Trophoblast cell (in vitro differentiated cells and primary cell): ENCODE data around the gene ASNS.

ENCODE experiments used
- DNase-seq, 2 donors: peaks; one replicate each; pipeline ENCODE4 v3.0.0-alpha.2; 2016
- H2AFZ ChIP-seq: 2 replicates; pipeline ENCODE4 v1.6.1; 2013; ENCODE audit warnings: low read length, moderate library complexity, mild to moderate bottlenecking; ENCODE audit not compliant: insufficient read depth, poor library complexity
- H2AK5ac ChIP-seq: 2 replicates; pipeline ENCODE4 v1.6.1; 2013; ENCODE audit warnings: mild to moderate bottlenecking, low read length
- H2BK120ac ChIP-seq: 2 replicates; pipeline ENCODE4 v1.6.1; 2013; ENCODE audit warnings: low read length, mild to moderate bottlenecking, moderate library complexity; ENCODE audit not compliant: insufficient read depth, poor library complexity
- H2BK12ac ChIP-seq: 2 replicates; pipeline ENCODE4 v1.6.1; 2013; ENCODE audit warnings: mild to moderate bottlenecking, low read length, moderate library complexity
- H2BK5ac ChIP-seq: 2 replicates; pipeline ENCODE4 v1.6.1; 2013; ENCODE audit warnings: low read length, low read depth, moderate library complexity, mild to moderate bottlenecking; ENCODE audit not compliant: poor library complexity
- H3K14ac ChIP-seq: 2 replicates; pipeline ENCODE4 v1.6.1; 2013; ENCODE audit warnings: mild to moderate bottlenecking, low read length
- H3K18ac ChIP-seq: 2 replicates; pipeline ENCODE4 v1.6.1; 2013; ENCODE audit warnings: mild to moderate bottlenecking, low read length
- H3K23ac ChIP-seq: 2 replicates; pipeline ENCODE4 v1.6.1; 2013; ENCODE audit warnings: low read length
- H3K27ac ChIP-seq: 2 replicates; pipeline ENCODE4 v1.5.1; 2013; ENCODE audit warnings: low read depth, mild to moderate bottlenecking, inconsistent platforms, low read length, moderate library complexity
- H3K27me3 ChIP-seq: 2 replicates; pipeline ENCODE4 v1.6.1; 2013; ENCODE audit warnings: inconsistent platforms, mild to moderate bottlenecking, low read length, moderate library complexity; ENCODE audit not compliant: insufficient read depth
- H3K36me3 ChIP-seq, 2 experiments: 1 replicate in 1 of 2; 2 replicates in 1 of 2; pipeline ENCODE4 v1.6.1; 2013; ENCODE audit warnings: low read length in 2 of 2, mild to moderate bottlenecking in 2 of 2, moderate library complexity in 1 of 2; ENCODE audit not compliant: insufficient read depth in 2 of 2, control insufficient read depth in 1 of 2
- H3K4ac ChIP-seq: 2 replicates; pipeline ENCODE4 v1.6.1; 2013; ENCODE audit warnings: low read depth, mild to moderate bottlenecking, low read length, moderate library complexity
- H3K4me1 ChIP-seq, 2 experiments: 1 replicate in 1 of 2; 2 replicates in 1 of 2; pipeline ENCODE4 v1.6.1; 2013; ENCODE audit warnings: low read length in 2 of 2, mild to moderate bottlenecking in 2 of 2, moderate library complexity in 1 of 2; ENCODE audit not compliant: insufficient read depth in 2 of 2, control insufficient read depth in 1 of 2
- H3K4me2 ChIP-seq: 2 replicates; pipeline ENCODE4 v1.6.1; 2013; ENCODE audit warnings: inconsistent platforms, mild to moderate bottlenecking, low read length, moderate library complexity
- H3K4me3 ChIP-seq: 2 replicates; pipeline ENCODE4 v1.5.1; 2013; ENCODE audit warnings: mild to moderate bottlenecking, low read depth, low read length, inconsistent platforms
- H3K79me1 ChIP-seq: one replicate; pipeline ENCODE4 v1.6.1; 2013; ENCODE audit warnings: low read length
- H3K79me2 ChIP-seq: 2 replicates; pipeline ENCODE4 v1.6.1; 2013; ENCODE audit warnings: low read length, mild to moderate bottlenecking; ENCODE audit not compliant: control insufficient read depth, insufficient read depth, poor library complexity
- H3K9ac ChIP-seq: 2 replicates; pipeline ENCODE4 v1.6.1; 2013; ENCODE audit warnings: mild to moderate bottlenecking, low read length
- H3K9me3 ChIP-seq: 2 replicates; pipeline ENCODE4 v1.6.1; 2013; ENCODE audit warnings: low read depth, mild to moderate bottlenecking, control low read depth, inconsistent platforms, low read length; ENCODE audit not compliant: insufficient read depth
- H4K12ac ChIP-seq: 2 replicates; pipeline ENCODE4 v1.6.1; 2013; ENCODE audit warnings: low read depth, mild to moderate bottlenecking, low read length, moderate library complexity
- H4K8ac ChIP-seq: 2 replicates; pipeline ENCODE4 v1.6.1; 2013; ENCODE audit warnings: low read depth, mild to moderate bottlenecking, low read length, moderate library complexity
- H4K91ac ChIP-seq: one replicate; pipeline ENCODE4 v1.6.1; 2013; ENCODE audit warnings: low read depth, mild to moderate bottlenecking, low read length, moderate library complexity
- WGBS: extraction: QIAGEN DNeasy Blood & Tissue Kit; methylation state at CpG from one replicate; pipeline ENCODE4 v1.1.7; 2013; ENCODE audit warnings: missing lambda C conversion rate; ENCODE audit not compliant: insufficient read length, insufficient coverage; ENCODE audit errors: extremely low coverage; 5-methylcytosine and 5-hydroxymethylcytosine counted together

Gene ASNS

GRCh38 chr7:97865104-97865503 lies 7.1 kb downstream of the ASNS start:
- no peaks in the 10 kb centered on the region for H3K9me3 ChIP-seq
- no peak overlapping the region for H2BK12ac ChIP-seq
- H2BK120ac ChIP-seq, result no peak overlapping the region
- no peaks in the 10 kb centered on the region for H3K79me1 ChIP-seq
- no peak overlapping the region for H4K8ac ChIP-seq
- no peak overlapping the region for H4K12ac ChIP-seq
- no peak overlapping the region for H3K18ac ChIP-seq
- no peak overlapping the region for H3K9ac ChIP-seq
- H3K79me2 ChIP-seq, result no peaks in the 10 kb centered on the region
- H3K27ac ChIP-seq, result no peak overlapping the region
- no peak overlapping the region for H3K4ac ChIP-seq
- DNase-seq, result no peak
- H4K91ac ChIP-seq, result no peak overlapping the region
- H3K23ac ChIP-seq, result no peak overlapping the region
- WGBS, result no CpG with 5 or more reads among the region's 3 CpGs
- no peak overlapping the region for H3K4me2 ChIP-seq
- H3K36me3 ChIP-seq, result no peaks in the 10 kb centered on the region
- H2AK5ac ChIP-seq, result no peak overlapping the region
- H3K4me1 ChIP-seq, result no peaks in the 10 kb centered on the region
- no peak overlapping the region for H2AFZ ChIP-seq
- H3K27me3 ChIP-seq, result no peaks in the 10 kb centered on the region
- no peak overlapping the region for H2BK5ac ChIP-seq
- H3K14ac ChIP-seq, result no peak overlapping the region
- H3K4me3 ChIP-seq, result no peak overlapping the region

- no peak overlapping the region for H2AFZ ChIP-seq
- no peak overlapping the region for H4K8ac ChIP-seq
- H3K4me1 ChIP-seq, result no peaks in the 10 kb centered on the region
- no peak overlapping the region for H3K4ac ChIP-seq
- no CpG with 5 or more reads among the region's 4 CpGs for WGBS
- H2BK120ac ChIP-seq, result no peak overlapping the region
- no peak overlapping the region for H3K4me2 ChIP-seq
- no peak overlapping the region for H3K9ac ChIP-seq
- H2BK12ac ChIP-seq, result no peak overlapping the region
- no peak overlapping the region for H3K27ac ChIP-seq
- DNase-seq, result no peak
- no peak overlapping the region for H2BK5ac ChIP-seq
- H3K18ac ChIP-seq, result no peak overlapping the region
- no peaks in the 10 kb centered on the region for H3K79me2 ChIP-seq
- H3K23ac ChIP-seq, result no peak overlapping the region
- peaks cover 0 to 2% of the 10 kb centered on the region in 2 experiments for H3K36me3 ChIP-seq
- no peak overlapping the region for H2AK5ac ChIP-seq
- H3K14ac ChIP-seq, result no peak overlapping the region
- H4K12ac ChIP-seq, result no peak overlapping the region
- no peaks in the 10 kb centered on the region for H3K27me3 ChIP-seq
- H3K4me3 ChIP-seq, result no peak overlapping the region
- H3K79me1 ChIP-seq, result no peaks in the 10 kb centered on the region
- no peak overlapping the region for H4K91ac ChIP-seq
- no peaks in the 10 kb centered on the region for H3K9me3 ChIP-seq
Measured at GRCh38 chr7:97859606-97860204, 12.5 kb downstream of the ASNS start.

GRCh38 chr7:97858221-97858620 lies 14.0 kb downstream of the ASNS start:
- no peaks in the 10 kb centered on the region for H3K9me3 ChIP-seq
- no peak overlapping the region for H3K18ac ChIP-seq
- no peak overlapping the region for H2AK5ac ChIP-seq
- no CpG with 5 or more reads among the region's 2 CpGs for WGBS
- H3K23ac ChIP-seq, result no peak overlapping the region
- no peak overlapping the region for H4K8ac ChIP-seq
- H2BK5ac ChIP-seq, result no peak overlapping the region
- H2BK120ac ChIP-seq, result no peak overlapping the region
- H3K79me2 ChIP-seq, result no peaks in the 10 kb centered on the region
- no peak overlapping the region for H3K27ac ChIP-seq
- H3K9ac ChIP-seq, result no peak overlapping the region
- peaks cover 0 to 2% of the 10 kb centered on the region in 2 experiments for H3K36me3 ChIP-seq
- H3K79me1 ChIP-seq, result no peaks in the 10 kb centered on the region
- H3K4ac ChIP-seq, result no peak overlapping the region
- H3K4me3 ChIP-seq, result no peak overlapping the region
- H2AFZ ChIP-seq, result no peak overlapping the region
- H3K14ac ChIP-seq, result no peak overlapping the region
- no peak overlapping the region for H4K12ac ChIP-seq
- H3K27me3 ChIP-seq, result no peaks in the 10 kb centered on the region
- H3K4me1 ChIP-seq, result no peaks in the 10 kb centered on the region
- H3K4me2 ChIP-seq, result no peak overlapping the region
- no peak overlapping the region for H4K91ac ChIP-seq
- no peak overlapping the region for H2BK12ac ChIP-seq
- DNase-seq, result no peak

- WGBS, result no CpG with 5 or more reads among the region's 5 CpGs
- H3K27ac ChIP-seq, result no peak overlapping the region
Measured at GRCh38 chr7:97857544-97857943, 14.7 kb downstream of the ASNS start.

More at GRCh38 chr7:97857544-97857943, 14.7 kb downstream of the ASNS start:
- H4K8ac ChIP-seq, result no peak overlapping the region
- no peak overlapping the region for H3K18ac ChIP-seq
- H2BK120ac ChIP-seq, result no peak overlapping the region
- no peaks in the 10 kb centered on the region for H3K4me1 ChIP-seq
- H3K27me3 ChIP-seq, result no peaks in the 10 kb centered on the region
- H3K79me1 ChIP-seq, result no peaks in the 10 kb centered on the region
- H2AK5ac ChIP-seq, result no peak overlapping the region
- H3K79me2 ChIP-seq, result no peaks in the 10 kb centered on the region
- no peak overlapping the region for H4K12ac ChIP-seq
- H3K9ac ChIP-seq, result no peak overlapping the region
- H3K4me2 ChIP-seq, result no peak overlapping the region
- H2AFZ ChIP-seq, result no peak overlapping the region
- H3K9me3 ChIP-seq, result no peaks in the 10 kb centered on the region
- H3K4ac ChIP-seq, result no peak overlapping the region
- H3K36me3 ChIP-seq, result peaks cover 0 to 2% of the 10 kb centered on the region in 2 experiments
- no peak overlapping the region for H2BK12ac ChIP-seq
- no peak for DNase-seq
- H2BK5ac ChIP-seq, result no peak overlapping the region
- no peak overlapping the region for H4K91ac ChIP-seq
- no peak overlapping the region for H3K4me3 ChIP-seq
- H3K14ac ChIP-seq, result no peak overlapping the region
- H3K23ac ChIP-seq, result no peak overlapping the region
